GM20000 (cell line): ENCODE data around the gene TPM2.

Source experiments
- DNase-seq: peaks from one replicate; pipeline ENCODE4 v3.0.0; 2012; ENCODE audit warnings: low spot score
- TF ChIP-seq, protein P1 (sequence below): IDR thresholded peaks from 2 replicates; pipeline ENCODE4 v1.5.1; 2012; ENCODE audit warnings: mild to moderate bottlenecking, control low read depth; ENCODE audit errors: extremely low read depth, missing control alignments

The TPM2 gene

DNA sequence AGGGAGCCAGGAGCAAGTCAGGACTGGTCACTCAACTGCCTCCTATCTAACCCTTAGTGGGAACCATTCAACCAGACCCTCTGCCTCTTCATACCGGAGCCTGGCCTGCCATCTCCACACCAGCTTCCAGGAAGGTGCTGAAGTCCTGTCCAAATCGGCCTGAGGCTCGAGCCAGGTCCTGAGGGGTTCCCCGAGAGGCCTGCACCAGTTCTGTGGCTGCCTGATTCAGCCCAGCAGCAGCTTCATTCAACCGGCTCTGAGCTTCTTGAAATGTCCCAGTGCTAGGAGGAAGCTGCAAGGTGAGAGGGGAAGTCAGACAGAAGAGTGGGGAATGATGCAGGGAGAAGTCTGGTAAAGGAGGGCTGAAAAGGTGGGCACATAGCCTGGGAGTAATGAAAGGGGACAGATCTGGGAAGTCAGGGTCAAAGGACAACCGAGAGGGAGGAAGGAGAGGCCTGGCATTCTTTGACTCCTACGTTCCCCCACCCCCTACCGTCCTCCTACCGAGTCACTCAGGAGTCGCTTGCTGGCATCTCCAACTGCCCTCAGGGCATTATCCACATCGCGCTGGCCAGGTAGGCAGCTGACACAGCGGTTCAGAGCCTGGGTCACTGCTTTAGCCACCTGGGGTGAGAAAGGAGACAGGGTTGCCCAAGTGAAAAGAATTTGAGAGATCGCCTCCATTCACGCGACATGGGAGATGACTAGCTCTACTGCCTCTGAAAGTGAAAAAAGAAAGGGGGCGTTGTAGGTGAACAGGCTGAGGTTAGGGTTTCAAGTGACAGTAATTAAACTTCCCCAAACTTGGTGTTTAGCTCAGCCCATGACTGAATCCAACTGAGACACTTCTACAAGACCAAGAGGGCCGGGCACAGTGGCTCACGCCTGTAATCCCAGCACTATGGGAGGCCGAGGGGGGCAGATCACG is 22.0 kb upstream of the TPM2 start:
- TF ChIP-seq, protein P1, sequence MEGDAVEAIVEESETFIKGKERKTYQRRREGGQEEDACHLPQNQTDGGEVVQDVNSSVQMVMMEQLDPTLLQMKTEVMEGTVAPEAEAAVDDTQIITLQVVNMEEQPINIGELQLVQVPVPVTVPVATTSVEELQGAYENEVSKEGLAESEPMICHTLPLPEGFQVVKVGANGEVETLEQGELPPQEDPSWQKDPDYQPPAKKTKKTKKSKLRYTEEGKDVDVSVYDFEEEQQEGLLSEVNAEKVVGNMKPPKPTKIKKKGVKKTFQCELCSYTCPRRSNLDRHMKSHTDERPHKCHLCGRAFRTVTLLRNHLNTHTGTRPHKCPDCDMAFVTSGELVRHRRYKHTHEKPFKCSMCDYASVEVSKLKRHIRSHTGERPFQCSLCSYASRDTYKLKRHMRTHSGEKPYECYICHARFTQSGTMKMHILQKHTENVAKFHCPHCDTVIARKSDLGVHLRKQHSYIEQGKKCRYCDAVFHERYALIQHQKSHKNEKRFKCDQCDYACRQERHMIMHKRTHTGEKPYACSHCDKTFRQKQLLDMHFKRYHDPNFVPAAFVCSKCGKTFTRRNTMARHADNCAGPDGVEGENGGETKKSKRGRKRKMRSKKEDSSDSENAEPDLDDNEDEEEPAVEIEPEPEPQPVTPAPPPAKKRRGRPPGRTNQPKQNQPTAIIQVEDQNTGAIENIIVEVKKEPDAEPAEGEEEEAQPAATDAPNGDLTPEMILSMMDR, result no peak
- peak; percentile 48 for DNase-seq

DNA sequence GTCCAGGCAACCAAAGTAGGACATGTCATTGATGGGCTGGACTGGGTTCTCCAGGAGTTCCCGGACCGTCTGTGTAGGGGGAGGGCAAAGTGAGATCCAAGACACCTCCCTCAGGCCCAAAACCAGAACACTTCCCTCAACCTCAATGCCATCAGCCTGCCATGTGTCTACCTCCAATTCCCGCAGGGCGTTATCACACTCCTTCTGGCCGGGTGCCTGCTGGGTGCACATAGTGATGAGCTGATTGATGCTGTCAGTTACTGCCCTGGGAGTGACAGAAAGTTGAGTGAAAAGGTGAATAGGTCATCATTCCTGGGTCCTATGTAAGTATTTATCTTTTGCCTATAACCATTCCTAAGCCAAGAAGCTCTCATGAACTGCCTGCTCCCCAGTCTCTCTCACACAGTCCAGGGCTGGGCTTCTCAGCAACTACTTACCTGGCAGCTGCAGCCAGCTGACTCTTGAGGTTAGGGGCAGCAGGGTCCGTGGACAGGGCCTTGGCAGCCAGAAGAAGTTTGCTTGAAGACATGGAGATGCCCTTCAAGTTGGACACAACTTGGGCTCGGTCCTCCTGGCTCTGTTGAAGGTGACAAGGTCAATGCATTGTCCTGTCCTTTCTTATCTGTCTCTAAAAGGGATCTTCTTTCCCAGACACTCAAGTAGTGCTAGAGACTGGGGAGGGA is 21.2 kb upstream of the TPM2 start:
- TF ChIP-seq, protein P1, result no peak
- no peak for DNase-seq

DNA sequence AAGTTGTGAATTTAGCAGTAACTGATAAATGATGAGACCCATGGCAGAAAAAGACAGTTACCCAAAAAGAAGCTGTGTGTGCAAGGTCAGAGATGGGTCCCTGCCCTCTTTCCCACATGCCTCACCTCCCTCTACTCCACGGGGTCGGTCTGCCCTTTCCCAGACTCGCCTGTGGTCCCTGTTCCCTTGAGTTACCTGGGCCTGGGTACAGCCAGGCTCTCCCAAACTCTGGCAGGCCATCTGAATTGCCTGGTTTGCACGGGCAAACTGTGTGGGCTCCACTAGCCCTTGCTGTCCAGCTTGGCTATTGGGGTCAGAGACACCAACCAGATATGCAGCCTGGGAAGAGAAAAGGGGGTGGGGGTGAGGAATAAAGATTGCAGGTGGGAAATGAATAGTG is 18.4 kb upstream of the TPM2 start:
- DNase-seq, result no peak
- TF ChIP-seq, protein P1, result no peak

DNA sequence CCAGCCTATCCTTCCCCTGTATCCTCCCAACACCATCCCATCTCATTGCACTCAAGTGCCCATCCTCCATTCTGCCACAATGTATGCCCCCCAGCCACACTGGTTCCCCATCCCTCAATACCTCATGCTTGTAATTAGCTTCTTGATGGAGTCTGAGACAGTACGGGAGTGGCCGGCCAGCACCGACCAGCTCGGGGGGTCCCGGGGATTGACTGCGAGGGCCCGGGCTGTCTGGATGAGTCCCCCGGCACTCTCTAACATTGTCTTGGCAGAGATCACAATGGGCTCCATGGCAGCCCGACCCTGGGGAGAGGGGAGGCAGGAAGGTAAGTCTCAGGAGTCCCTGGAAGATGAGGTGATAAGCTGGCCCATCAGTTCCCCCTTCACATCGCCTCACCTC is 17.2 kb upstream of the TPM2 start:
- TF ChIP-seq, protein P1, result no peak
- no peak for DNase-seq

DNA sequence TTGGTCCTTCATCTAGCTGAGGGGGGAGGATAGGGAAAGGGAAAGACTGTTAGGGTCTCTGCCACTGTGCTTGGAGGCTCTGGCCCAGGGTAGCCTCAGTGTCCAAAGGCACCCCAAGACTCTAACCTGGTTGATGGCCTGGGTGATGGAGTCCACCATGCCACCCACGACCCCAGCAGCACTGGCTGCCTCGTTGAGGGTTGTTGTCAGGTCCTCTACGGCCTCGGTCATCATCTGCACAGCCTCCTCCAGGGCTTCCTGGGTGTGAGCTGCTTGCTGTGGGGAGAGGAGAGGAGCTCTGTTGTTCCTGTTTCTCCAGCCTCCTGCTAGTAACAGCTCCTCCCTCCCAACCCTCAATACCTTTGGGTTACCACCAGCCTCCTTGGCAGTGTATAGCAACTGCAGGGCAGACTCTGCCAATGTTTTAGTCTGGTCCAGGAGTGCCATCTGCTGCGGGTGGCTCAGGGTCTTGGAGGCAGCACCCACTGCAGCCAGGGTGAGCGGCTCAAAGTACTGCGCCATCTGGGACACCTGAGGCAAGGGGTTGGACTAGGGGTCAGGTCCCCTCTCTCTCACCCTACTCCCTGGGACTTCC is 16.2 kb upstream of the TPM2 start:
- DNase-seq, result no peak
- TF ChIP-seq, protein P1, result no peak

DNA sequence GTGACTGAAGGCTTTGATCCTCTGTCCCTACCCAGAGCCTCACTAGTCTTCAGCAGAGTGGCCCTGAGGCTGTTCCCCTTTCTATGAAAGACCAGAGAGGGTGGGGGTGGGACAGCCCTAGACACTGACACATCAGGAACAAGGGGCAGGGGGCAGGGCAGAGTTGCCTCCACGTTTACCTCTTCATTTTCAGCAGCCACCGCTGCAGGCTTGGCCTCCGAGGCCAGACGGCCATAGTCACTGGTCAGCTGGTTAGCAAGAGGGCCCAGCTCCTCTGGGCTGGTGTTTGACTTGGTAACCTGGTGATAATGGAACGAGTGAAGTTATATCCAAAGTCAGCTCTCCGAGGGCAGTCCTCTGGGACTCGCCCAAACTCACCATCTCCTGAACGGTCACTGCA is 15.6 kb upstream of the TPM2 start:
- no peak for DNase-seq
- TF ChIP-seq, protein P1, result no peak
